HG03520 (cell line): ENCODE data around the gene KIAA1671.

Source experiments
- ATAC-seq: cut with Tn5 transposase; IDR thresholded peaks from one replicate; pipeline ENCODE4 v1.9.1; 2021; ENCODE audit warnings: mild to moderate bottlenecking, moderate library complexity; ENCODE audit not compliant: unreplicated experiment

KIAA1671 gene

DNA sequence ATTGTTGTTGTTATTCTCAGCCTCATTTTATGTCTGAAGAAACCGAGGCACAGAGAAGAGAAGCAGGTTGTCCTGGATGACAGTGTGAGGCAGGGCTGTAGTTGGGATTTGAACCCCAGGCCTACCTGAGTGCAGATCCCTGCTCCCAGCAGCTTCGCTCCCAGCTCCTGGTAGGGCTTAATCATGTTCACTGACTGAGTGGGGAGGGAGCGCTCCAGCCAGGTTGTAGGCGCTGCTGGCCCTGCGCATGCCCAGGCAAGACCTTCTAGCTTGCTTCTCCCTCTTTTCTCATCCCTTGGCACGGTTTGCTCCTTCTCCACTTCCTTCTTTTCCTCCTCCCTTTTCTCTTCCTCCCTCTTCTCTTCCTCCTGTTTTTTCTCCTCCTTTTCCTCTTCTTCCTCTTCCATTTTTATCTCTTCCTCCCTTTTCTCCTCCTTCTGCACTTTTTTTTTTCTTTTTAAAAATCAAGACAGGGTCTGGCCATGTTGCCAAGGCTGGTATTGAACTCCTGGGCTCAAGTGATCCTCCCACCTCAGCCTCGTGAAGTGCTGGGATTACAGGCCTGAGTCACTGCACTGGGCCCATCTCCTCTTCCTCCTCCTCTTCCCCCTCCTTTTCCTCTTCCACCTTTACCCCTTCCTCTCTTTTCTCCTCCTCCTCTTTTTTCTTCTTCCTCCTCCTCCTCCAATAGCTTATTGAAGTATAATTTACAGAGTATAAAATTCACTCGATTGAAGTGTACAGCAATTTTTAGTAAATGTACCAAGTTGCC, 109.3 kb downstream of the KIAA1671 start:
- no peak for ATAC-seq

DNA sequence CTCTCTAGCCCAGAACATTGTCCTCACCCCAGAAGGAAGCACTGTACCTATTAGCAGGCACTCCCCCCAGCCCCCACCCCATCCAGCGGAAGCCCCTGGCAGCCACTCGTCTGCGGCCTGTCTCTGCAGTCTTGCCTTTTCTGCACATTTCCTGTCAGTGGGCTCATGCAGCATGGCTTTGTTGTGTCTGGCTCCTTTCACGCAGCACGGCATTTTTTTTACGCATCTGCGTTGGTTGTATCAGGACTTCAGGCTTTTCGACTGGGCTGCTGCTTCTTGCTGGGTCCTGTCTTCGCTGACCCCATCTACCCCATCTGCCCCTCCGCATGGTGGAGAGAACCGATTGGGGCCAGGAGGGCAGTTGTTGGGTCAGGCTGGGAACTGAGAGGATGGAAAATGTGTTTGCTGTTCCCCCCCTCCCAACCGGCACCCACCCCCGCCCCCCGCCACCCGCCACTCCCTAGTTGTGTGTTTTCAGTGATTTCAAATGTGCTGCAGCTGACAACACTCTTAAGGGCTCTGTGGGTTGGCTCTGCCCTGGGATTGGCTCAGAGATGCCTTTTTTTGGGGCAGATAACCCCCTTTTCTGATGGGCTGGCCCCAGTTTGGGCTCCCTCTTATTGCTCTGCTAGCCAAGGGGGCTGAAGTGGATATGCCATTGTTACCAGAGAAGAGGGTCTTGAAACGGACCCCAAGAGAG, 110.0 kb downstream of the KIAA1671 start:
- ATAC-seq, result no peak

DNA sequence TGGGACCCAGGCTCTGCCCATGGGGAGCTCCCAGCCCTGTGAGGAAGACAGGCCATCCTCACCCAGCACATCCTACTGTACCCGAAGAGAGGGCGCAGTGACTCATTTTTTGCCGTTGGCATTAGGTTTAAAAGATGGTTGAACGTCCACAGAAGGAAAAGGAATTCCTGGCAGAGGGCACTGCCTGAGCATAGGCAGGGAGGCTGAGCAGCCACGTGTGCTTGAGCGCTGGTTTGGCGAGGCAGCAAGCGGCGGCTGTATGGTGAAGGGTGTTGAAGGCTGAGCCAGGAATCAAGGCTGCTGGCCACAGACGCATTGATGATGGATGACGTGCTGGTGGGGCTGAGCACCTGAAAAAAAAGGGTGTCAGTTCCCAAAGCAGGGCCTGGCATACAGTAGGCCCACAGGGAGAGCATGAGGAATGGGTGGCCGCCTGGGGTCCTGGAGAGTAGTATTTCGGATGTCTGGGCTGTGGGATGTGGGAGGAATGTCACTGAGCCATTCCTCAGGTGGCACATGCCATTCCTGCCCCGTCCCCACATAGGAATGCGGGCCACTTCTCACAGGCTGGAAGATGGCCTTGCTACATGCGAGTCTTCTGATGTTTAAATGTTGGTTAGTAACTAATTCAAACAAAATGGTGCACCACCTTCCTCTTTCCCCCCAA, 112.5 kb downstream of the KIAA1671 start:
- no peak for ATAC-seq

DNA sequence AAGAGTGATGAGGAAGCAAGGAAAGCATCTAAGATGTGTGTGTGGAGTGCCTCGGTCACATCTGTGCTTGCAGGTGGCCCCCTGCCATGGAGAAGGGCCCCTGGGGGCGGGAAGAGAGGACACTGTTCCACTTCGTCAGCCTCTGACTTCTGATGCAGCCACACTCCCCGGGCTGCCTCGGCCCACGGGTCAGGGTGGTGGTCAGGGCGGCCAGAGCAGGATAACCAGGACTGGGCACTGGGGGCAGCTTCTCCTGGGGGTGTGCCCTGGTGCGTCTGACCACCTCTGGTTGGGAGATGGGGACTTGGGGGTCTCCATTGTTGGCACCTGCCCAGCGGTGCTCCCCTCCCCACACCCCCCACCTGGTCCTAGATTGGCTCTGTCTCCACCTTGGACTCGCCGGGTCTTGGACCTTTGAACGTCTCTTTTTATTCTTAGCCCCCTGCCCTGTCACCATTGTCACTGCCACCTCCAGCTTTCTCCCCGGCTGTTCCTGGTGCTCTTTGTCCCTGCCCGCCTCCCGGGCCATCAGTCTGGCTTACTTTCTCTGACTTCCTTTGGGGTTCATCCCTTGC, 114.4 kb downstream of the KIAA1671 start:
- no peak for ATAC-seq

DNA sequence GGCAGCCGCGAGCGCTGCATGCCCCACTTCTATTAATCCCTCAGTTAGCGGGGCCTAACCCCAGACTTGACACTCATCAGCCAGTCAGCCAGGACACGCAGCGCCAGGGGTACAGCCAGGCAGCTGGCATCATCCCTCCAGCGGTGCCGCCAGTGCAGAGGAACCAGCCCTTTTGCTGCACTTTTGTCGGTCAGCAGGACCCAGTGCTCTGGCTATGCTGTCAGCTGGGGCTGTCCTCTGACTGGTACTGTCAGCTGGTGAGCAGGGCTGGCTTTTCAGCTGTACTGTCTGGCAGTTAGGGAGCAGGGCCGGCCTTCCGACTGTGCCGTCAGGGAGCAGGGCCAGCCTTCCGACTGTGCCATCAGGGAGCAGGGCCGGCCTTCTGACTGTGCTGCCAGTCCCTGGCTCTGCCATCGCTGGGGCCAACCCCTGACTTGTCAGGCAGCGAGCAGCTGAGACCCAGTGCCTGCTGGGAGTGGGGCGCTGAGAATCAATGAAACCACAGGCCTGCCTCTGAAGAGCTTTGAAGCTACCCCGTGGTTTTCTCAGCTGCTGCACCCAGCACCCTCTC, 115.4 kb downstream of the KIAA1671 start:
- no peak for ATAC-seq

DNA sequence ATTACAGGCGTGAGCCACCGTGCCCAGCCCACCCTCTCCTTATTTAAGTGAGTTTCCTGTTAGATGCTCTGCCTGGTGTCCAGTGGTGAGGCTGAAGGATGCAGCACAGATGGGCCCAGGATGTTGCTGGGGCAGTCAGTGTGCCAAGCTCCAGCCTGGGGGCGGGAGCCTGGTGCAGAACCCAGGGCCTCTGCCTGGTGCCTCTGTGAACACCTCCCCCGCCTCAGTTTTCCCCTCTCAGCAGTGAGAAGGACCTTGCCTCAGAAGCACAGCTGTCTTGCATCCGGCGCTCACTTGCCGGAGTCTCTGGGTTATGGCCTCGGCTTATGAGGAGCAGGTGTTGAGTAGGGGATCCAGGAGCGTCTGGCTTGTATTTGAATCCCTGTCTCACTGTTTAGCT, 116.2 kb downstream of the KIAA1671 start:
- no peak for ATAC-seq

DNA sequence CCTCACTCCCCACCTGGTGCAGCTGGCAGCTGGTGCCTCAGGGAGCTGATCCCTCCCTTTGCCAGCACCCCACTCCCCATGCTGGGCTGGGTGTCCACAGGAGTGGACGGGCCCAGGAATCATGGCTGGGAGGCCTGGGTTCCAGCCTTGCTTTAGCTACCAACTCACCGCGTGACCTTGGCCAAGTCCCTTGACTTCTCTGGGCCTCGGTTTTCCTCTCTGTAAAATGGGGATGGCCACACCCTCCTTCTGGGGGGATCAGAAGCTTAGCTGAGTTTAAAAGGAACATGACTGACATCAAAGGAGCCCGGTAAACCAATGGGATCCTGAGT, 116.9 kb downstream of the KIAA1671 start:
- no peak for ATAC-seq

DNA sequence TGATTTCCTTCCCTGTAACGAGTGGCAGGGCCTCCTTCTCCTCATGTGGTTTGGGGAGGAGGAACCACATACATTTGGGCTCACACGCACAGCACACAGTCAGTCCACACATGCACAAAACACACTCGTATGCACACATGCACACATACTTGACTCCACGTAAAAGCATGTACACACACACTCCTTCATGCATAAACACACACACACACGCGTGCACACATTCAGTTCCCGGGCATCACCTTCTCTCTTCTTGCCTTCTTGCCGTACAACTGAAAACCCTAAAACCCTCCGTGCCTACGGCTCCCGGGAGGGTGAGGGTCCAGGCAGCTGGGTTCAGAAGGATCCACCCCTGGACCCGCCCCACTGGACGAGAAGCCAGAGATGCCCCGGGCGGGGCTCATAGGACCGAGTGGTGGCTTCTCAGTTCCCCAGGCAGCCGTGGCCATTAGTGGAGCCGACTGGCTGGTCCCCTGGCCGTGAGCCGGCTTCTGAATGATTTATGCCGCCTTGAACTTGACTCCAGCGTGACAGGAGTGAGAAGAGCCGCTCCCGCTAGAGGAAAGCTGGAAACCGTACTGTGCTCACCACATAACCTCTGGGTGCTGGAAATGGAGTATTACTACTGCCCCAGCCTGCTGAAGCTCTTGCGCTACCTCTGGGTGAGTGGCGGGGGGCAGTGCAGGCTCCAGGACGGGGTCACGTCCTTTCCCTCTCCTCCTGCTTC, 117.4 kb downstream of the KIAA1671 start:
- ATAC-seq, result no peak

DNA sequence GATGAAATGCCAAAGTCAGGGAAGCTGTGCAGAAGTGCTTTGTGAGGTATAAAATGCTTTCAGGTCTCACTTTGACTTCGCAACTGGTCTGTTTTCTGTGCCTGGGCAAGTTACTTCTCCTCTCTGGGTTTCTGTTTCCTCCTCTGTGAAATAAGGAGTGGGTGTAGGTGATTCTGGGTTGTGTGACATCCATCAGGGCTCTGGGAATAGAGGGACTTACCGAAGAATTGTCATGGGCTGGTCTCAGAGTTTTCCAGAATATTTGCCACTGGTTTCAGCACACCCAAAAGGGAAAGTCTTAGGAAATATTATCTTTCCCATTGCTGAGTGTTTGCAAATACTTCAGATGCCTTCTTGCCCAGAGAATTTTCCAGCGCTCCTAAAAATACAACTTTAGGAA, 118.4 kb downstream of the KIAA1671 start:
- ATAC-seq, result no peak

DNA sequence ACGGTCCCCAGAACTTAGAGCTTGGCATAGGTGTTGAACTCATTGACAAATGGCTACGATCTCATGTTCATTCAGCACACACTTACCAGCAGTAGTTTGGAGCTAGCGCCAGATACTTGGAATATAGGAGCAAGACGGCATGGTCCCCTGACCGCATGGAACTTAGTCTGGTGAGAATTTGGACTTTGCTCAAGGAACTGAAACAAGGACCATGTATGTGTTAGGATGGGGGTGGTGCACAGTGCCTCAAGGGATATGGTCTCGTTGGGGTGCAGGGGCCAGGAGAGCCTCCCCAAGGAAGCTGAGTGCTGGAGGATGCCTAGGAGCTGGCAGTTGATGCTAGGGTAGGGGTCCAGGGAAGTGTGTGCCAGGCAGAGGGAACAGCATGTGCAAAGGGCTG, 119.2 kb downstream of the KIAA1671 start:
- no peak for ATAC-seq

DNA sequence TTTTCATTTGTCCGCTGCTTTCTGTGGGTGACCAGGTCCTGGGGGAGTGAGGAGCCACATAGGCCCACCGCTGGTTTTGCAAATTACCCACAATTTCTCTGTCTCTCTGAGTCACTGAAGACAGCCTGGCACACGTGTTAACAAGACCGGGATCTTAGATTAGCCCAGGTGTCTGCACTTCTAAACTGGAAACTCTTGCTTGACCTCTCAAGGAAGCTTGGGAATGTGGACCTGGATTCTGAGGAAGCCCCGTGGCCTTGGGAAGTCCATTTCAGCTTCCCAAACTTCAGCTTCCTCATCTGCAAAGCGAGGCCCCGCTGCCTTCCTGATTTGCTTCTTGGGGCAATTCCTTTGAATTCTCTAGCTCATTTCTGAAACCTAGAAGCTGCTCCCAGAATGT, 119.9 kb downstream of the KIAA1671 start:
- ATAC-seq, result no peak

DNA sequence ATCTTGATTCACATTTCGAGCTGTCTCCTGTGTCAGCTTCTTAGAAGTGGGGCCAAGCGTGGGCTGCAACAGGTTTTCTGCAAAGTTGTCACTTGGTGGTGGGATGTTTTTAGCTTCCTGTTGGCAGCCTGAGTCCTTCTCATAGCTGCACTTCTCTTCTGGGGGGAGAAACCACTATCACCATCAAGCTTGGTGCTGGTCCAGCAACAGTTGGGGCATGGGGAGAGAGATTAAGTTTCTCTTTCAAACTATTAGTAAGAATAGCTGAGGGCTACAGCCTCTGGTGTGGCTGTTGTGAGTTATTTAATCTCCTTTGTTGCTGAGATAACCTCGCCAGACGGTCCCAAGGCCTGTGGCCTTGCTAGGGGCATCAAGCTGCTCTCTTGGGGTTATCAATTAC, 123.8 kb downstream of the KIAA1671 start:
- no peak for ATAC-seq

DNA sequence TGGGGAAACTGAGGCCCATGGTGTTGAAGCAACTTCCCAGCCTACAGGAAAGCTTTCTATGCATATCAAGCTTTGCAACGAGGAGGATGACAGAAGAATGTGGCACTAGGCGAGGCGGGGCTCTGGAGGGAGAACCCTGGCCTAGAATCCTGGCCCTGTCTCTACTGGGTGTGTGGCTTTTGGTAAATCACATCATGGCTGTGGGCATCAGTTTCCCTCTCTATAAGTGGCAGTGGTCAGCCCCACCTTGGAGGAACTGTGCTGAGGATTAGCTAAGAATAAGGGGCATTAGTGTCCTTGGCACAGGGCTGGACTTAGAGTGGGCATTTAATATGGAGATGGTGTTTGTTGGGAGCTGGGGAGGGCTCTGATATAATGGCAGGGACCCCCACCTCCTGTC, 124.5 kb downstream of the KIAA1671 start:
- no peak for ATAC-seq

DNA sequence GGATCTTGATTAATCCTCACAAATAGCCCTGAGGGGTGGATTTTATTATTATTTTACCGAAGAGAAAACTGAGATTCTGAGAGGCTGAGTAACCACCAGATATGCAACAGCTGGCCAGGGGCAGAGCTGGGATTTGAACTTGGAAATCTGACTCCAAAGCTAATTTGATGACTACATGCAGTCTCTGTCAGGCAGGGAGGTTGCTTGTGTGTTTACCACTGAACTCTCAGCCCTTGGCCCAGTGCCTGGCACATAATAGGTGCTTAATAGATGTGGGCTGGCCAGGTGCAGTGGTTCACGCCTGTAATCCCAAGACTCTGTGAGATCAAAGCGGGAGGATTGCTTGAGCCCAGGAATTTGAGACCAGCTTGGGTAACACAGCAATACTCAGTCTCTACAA, 125.4 kb downstream of the KIAA1671 start:
- ATAC-seq, result no peak

DNA sequence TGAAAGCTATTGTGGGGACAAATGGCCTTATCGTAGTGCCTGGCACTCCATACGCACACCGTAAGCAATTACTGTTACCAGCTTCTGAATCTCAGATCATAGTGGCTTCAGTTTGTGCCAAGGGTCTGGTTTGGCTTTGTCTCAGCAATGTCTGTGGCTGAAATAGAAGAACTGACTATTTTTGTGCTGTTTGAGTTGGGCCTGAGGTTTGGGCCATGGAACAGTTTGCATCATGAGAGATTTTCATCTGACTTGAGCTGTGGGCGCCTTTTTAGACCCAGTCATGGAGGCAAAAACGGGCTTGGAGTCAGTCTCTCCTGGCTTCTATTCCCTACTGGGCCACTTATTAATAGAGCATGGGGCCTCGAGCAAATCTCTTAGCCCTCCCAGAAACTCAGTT, 126.1 kb downstream of the KIAA1671 start:
- no peak for ATAC-seq

DNA sequence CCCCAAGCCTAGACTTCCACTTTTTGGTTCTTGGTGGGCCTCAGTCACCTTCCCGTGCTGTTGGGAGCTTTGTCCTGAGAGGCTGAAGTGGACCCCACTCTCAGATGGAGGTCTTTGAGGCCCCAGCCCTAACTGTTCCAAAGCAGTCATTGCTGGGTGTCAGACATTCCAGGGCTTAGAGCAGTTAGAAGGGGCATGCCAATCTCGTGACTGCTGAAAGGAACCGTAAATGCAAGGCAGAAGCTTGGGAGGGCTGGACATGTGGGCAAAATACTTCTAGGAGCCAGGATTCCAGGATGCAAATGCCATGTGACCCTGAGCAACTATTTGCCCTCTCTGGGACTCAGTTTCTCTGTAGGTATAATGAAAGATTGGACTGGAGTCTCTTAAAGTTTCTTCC, 128.3 kb downstream of the KIAA1671 start:
- no peak for ATAC-seq

DNA sequence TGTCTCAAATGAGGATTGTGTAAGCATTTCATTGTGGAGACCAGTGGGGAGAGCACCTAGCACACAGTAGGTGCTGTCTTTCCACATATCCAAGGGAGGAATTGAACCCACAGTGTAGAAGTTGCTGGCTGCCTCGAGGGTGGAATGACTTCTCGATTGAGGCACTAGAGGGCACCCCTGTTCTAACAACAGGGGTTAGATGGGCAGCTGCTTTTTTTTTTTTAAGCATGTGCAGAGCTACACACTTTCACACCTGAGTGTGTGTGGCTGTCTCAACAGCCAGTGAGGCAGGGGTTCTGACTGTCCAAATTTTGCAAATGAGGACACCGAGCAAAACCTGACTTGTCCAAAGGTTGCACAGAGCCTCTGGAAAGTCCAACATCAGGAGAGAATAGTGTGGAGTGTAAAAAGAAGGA, 128.9 kb downstream of the KIAA1671 start:
- no peak for ATAC-seq

DNA sequence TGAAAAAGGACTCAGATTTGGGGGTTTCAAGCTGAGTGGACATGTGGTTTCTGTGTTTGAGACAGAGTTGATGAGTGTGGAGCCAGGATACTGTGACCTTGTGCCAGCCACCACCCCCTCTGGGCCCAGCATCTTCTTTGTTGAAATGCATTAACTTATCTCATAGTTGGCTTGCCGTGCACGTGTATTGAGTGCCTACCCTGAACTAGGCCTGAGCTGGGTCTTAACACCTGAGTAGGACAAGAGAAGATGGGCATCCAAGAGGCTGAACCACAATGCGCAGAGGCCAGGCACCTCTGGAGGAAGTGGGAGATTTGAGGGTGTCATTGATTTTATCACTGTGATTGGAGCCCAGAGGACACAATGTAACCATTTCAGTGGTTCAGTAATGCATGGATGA, 129.6 kb downstream of the KIAA1671 start:
- ATAC-seq, result no peak

DNA sequence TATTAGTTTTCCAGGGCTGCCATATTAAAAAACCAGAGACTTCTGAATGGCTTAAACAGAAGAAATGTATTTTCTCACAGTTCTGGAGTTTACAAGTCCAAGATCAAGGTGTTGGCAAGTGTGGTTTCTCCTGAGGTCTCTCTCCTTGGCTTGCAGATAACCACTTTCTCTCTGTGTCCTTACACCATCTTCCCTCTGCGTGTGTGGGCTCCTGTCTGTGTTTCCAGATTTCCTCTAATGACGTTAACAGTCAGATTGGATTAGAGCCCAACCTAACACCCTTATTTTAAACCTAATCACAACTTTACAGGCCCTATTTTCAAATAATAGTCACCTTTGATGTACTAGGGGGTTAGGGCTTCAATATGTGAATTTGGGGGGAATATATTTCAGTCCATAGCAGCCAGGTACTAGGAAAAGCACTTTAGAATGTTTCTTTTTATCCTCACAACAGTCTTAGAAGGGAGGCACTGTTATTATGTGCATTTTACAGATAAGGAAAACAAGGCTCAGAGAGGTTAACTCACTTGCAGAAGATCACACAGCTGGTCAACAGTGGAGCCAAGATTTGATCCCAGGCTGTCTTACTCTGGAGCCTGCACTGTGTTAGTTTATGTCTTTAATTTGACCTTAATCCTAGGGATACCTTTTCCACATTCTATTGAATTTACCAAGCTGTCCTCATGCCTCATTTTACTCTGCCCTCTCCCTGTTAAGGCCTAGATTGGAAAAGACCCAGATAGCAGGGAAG, 130.7 kb downstream of the KIAA1671 start:
- ATAC-seq, result no peak

DNA sequence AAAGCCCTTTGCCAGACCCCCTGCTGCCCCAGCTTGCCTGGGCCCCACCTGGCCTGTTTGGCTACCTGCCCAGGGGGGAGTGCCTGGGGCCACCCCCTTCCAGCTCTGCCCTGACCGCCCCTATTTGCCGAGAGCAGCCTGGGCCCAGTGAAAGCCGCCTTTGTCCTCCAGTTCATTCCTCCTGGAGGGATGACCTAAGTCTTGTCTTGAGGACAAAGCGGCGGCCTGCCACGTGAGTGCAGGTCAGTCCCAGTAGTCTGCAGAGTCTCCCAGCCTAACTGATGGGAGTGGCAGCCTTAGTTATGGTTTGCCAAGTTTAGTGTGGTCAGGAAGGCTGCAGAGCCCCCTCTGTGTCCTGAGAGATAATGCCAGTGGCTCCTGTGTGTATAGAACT, 131.3 kb downstream of the KIAA1671 start:
- no peak for ATAC-seq
